Endothelial cell of umbilical vein (primary cell): ENCODE results near the gene TUBD1. TPM values are rescaled to one million over a fixed set of nuclear protein-coding genes. Genes with fewer than 3 reads are reported as not detected.

ENCODE experiments used
- BruUV-seq: library from RNA; stranded (reverse); fragments of 400-500 nt; replicated peaks from 2 replicates; lab custom pipeline; 2021; lab: Mats Ljungman, UMichigan
- CTCF ChIA-PET: fragments of 300-600, 350-600 bp; sonication (Branson Sonifier 250); formaldehyde crosslinking; loops from one replicate; lab custom pipeline; 2021; ENCODE audit warnings: antibody characterized with exemption, inconsistent platforms; lab: Charles Lee
- POLR2A ChIA-PET: fragments of 300-600, 350-600 bp; sonication (Branson Sonifier 250); formaldehyde crosslinking; loops from one replicate; lab custom pipeline; 2021; ENCODE audit warnings: antibody characterized with exemption, inconsistent platforms; lab: Charles Lee
- DNase-seq: peaks from one replicate; pipeline ENCODE4 v3.0.0-alpha.2; 2011; ENCODE audit warnings: low read depth, low spot score
- FAIRE-seq: peaks from 2 replicates; lab custom pipeline; 2011; peaks lifted over from hg19 to GRCh38; lab: Jason Lieb, UNC
- H2AFZ ChIP-seq: 2 replicates; pipeline ENCODE4 v1.6.0; 2012; ENCODE audit warnings: low read depth, low read length, control low read depth, inconsistent platforms
- H3K27ac ChIP-seq: 2 replicates; pipeline ENCODE4 v1.5.1; 2011; ENCODE audit warnings: low read depth, mild to moderate bottlenecking, control low read depth, low read length, moderate library complexity; ENCODE audit not compliant: insufficient read depth
- H3K27me3 ChIP-seq, 2 experiments: 2 replicates each; pipeline versions ENCODE4 v1.6.0 to v1.6.1; 2011; ENCODE audit warnings: low read length in 2 of 2, mixed read lengths in 1 of 2; ENCODE audit not compliant: control insufficient read depth in 2 of 2, insufficient read depth in 2 of 2
- H3K36me3 ChIP-seq, 2 experiments: 2 replicates in 1 of 2; 3 replicates in 1 of 2; pipeline ENCODE4 v1.5.1; 2011; ENCODE audit warnings: low read length in 2 of 2, mild to moderate bottlenecking in 1 of 2, moderate library complexity in 1 of 2; ENCODE audit not compliant: control insufficient read depth in 2 of 2, insufficient read depth in 2 of 2; ENCODE audit errors: extremely low read depth in 1 of 2
- H3K4me1 ChIP-seq: 3 replicates; pipeline ENCODE4 v1.5.1; 2011; ENCODE audit warnings: mild to moderate bottlenecking, low read length; ENCODE audit not compliant: control insufficient read depth, insufficient read depth; ENCODE audit errors: extremely low read depth
- H3K4me2 ChIP-seq: 2 replicates; pipeline ENCODE4 v1.6.1; 2011; ENCODE audit warnings: low read length, control low read depth, mixed read lengths; ENCODE audit not compliant: insufficient read depth
- H3K4me3 ChIP-seq, 3 experiments: fragments of 200-600 bp in 1 of 3; sonication (generic), shearing (Covaris generic) in 1 of 3; replicated peaks in 1 of 3; 2 replicates each; pipeline ENCODE4 v1.5.1; 2011 to 2016; ENCODE audit warnings: control low read depth in 3 of 3, low read length in 3 of 3, mild to moderate bottlenecking in 2 of 3, inconsistent platforms in 1 of 3, low read depth in 1 of 3, moderate library complexity in 1 of 3; ENCODE audit not compliant: insufficient read depth in 1 of 3
- H3K79me2 ChIP-seq: 2 replicates; pipeline ENCODE4 v1.6.0; 2012; ENCODE audit warnings: low read length, inconsistent platforms; ENCODE audit not compliant: control insufficient read depth, insufficient read depth
- H3K9ac ChIP-seq: replicated peaks from 2 replicates; pipeline ENCODE3; 2011; ENCODE audit warnings: low read length, control low read depth; ENCODE audit not compliant: insufficient read depth; ENCODE audit errors: extremely low read depth
- H3K9me1 ChIP-seq: replicated peaks from 3 replicates; pipeline ENCODE4 v1.6.0; 2011; ENCODE audit warnings: mild to moderate bottlenecking, low read length; ENCODE audit not compliant: control insufficient read depth, insufficient read depth; ENCODE audit errors: extremely low read depth
- H3K9me3 ChIP-seq: replicated peaks from 2 replicates; pipeline ENCODE4 v1.5.1; 2012; ENCODE audit warnings: low read length, inconsistent platforms; ENCODE audit not compliant: control insufficient read depth, insufficient read depth
- H4K20me1 ChIP-seq: replicated peaks from 2 replicates; pipeline ENCODE3; 2011; ENCODE audit warnings: mild to moderate bottlenecking, low read length; ENCODE audit not compliant: control insufficient read depth, insufficient read depth; ENCODE audit errors: extremely low read depth
- CTCF ChIP-seq, 2 donors: IDR thresholded peaks; 1 replicate in 1 of 2; 2 replicates in 1 of 2; pipeline ENCODE4 v1.5.1; 2011; ENCODE audit warnings: low read length in 2 of 2, mild to moderate bottlenecking in 2 of 2, moderate library complexity in 2 of 2, control low read depth in 1 of 2, inconsistent platforms in 1 of 2, low read depth in 1 of 2; ENCODE audit not compliant: insufficient read depth in 1 of 2; ENCODE audit errors: extremely low read depth in 1 of 2
- EZH2 ChIP-seq: IDR thresholded peaks from 2 replicates; pipeline ENCODE4 v1.6.1; 2012; ENCODE audit warnings: borderline replicate concordance, low read depth, mild to moderate bottlenecking, moderate library complexity, low read length, inconsistent platforms; ENCODE audit not compliant: severe bottlenecking
- FOS ChIP-seq: IDR thresholded peaks from 2 replicates; pipeline ENCODE4 v1.6.1; 2011; ENCODE audit warnings: mild to moderate bottlenecking, low read length, moderate library complexity, borderline replicate concordance; ENCODE audit not compliant: insufficient read depth
- GATA2 ChIP-seq: IDR thresholded peaks from 2 replicates; pipeline ENCODE4 v1.7.0; 2011; ENCODE audit warnings: low read depth, mild to moderate bottlenecking, moderate library complexity, mixed read lengths, low read length; ENCODE audit not compliant: insufficient read length, insufficient read depth
- JUN ChIP-seq: IDR thresholded peaks from 2 replicates; pipeline ENCODE4 v1.6.1; 2011; ENCODE audit warnings: borderline replicate concordance, low read depth; ENCODE audit not compliant: insufficient read length, insufficient read depth
- MAX ChIP-seq: IDR thresholded peaks from 2 replicates; pipeline ENCODE4 v1.6.1; 2011; ENCODE audit not compliant: insufficient read depth, insufficient read length
- MYC ChIP-seq: IDR thresholded peaks from one replicate; pipeline ENCODE4 v1.6.1; 2011; ENCODE audit warnings: mild to moderate bottlenecking, low read depth, low read length
- POLR2A ChIP-seq: IDR thresholded peaks from 2 replicates; pipeline ENCODE4 v1.6.1; 2012; ENCODE audit warnings: low read depth, mild to moderate bottlenecking, control low read depth, low read length
- POLR2AphosphoS5 ChIP-seq: IDR thresholded peaks from 2 replicates; pipeline ENCODE4 v1.6.1; 2012; ENCODE audit warnings: low read depth, mild to moderate bottlenecking, control low read depth, low read length, moderate library complexity; ENCODE audit not compliant: insufficient read depth
- dilution Hi-C: fragments of 300-500 bp; cut with MboI; formaldehyde crosslinking; loops from one replicate; pipeline ENCODE4 v1.15.0; 2019; ENCODE audit warnings: low sequenced_read_pairs; ENCODE audit not compliant: extremely low pct_ligation_motif_present
- intact Hi-C: fragments of 100-400 bp; cut with micrococcal nuclease; formaldehyde crosslinking; loops from one replicate; pipeline ENCODE4 v1.10.0; 2022
- polyA plus RNA-seq, 4 experiments: library from polyadenylated mRNA; depleted of rRNA in 3 of 4; stranded (reverse) in 3 of 4; unstranded in 1 of 4; fragments of >200 nt; gene quantifications; 2 replicates each; pipeline versions ENCODE4 v1.2.1 to v1.2.3, GENCODE V29; 2011 to 2012; ENCODE audit warnings: missing spikeins in 1 of 4
- total RNA-seq: library from RNA; stranded (reverse); gene quantifications from 2 replicates; pipeline ENCODE4 v1.2.3, GENCODE V29; 2021

The TUBD1 gene
- total and polyA plus RNA-seq, 2 donors (not counting 3 experiments of a cell fraction or from before 2014, with no cell fraction given) = 4.9 to 11.3 TPM

GRCh38 chr17:59901604-59902003 is 8.9 kb upstream of the TUBD1 start:
- Histone ChIP-seq H3K9me3 (no peaks in the 10 kb centered on the region), H3K79me2 (peaks cover 70% of the 10 kb centered on the region), H2AFZ (no peak overlapping the region), H4K20me1 (peaks cover 2% of the 10 kb centered on the region), H3K4me1 (no peaks in the 10 kb centered on the region), H3K4me2 (no peak overlapping the region), H3K9ac (no peak overlapping the region), H3K4me3 (no peak overlapping the region), H3K9me1 (no peaks in the 10 kb centered on the region), H3K27ac (no peak overlapping the region), H3K27me3 (no peaks in the 10 kb centered on the region), H3K36me3 (no peaks in the 10 kb centered on the region)
- dilution Hi-C loops = no loop called here
- TF ChIP-seq CTCF (IDR thresholded peaks at IDR 0.05; ENCODE audit: extremely low read depth in 1 of 2, insufficient read depth in 1 of 2, low read depth in 1 of 2, low read length in 2 of 2) (no peak), MYC (no peak), GATA2 (no peak), POLR2AphosphoS5 (no peak), EZH2 (no peak), MAX (no peak), FOS (no peak), POLR2A (no peak), JUN (no peak)
- DNase-seq (no peak), FAIRE-seq (no peak)
- intact Hi-C loops = no loop called here
- ChIA-PET CTCF (interaction anchor here (4.0 kb wide), 1 partner anchor 12 kb away, joined by 16 read pairs; no protein-coding TSS in a partner anchor), POLR2A (no interaction called here)
- BruUV-seq = no TSS peak
